MCF 10A (cell line): ENCODE data around the gene SEC11C. TPM values are rescaled to one million over a fixed set of nuclear protein-coding genes. Genes with fewer than 3 reads are reported as not detected.

Experiments
- BruUV-seq: library from RNA; stranded (reverse); fragments of 400-500 nt; replicated peaks from 2 replicates; lab custom pipeline; 2021; lab: Mats Ljungman, UMichigan
- CTCF ChIA-PET: fragments of 300-600 bp; sonication (Branson Sonifier 250); formaldehyde crosslinking; extraction: SDS; loops from one replicate; lab custom pipeline; 2021; ENCODE audit warnings: antibody characterized with exemption, inconsistent platforms; lab: Yijun Ruan, JAX
- POLR2A ChIA-PET: fragments of 300-600, 350-650 bp; sonication (Branson Sonifier 250); formaldehyde crosslinking; extraction: SDS; loops from one replicate; lab custom pipeline; 2020; ENCODE audit warnings: antibody characterized with exemption, inconsistent platforms; lab: Yijun Ruan, JAX
- DNase-seq: peaks from one replicate; pipeline ENCODE4 v3.0.0-alpha.2; 2018; ENCODE audit not compliant: unreplicated experiment
- H3K27ac Mint-ChIP-seq: one replicate; pipeline ENCODE4 v1.8.0; 2022; ENCODE audit warnings: mild to moderate bottlenecking, low read depth, mixed read lengths; ENCODE audit not compliant: unreplicated experiment
- H3K27me3 Mint-ChIP-seq: one replicate; pipeline ENCODE4 v1.8.0; 2022; ENCODE audit warnings: mixed read lengths; ENCODE audit not compliant: insufficient read depth, unreplicated experiment
- H3K36me3 Mint-ChIP-seq: one replicate; pipeline ENCODE4 v1.8.0; 2022; ENCODE audit warnings: mild to moderate bottlenecking, moderate library complexity, mixed read lengths; ENCODE audit not compliant: insufficient read depth, unreplicated experiment
- H3K4me1 Mint-ChIP-seq: one replicate; pipeline ENCODE4 v1.8.0; 2022; ENCODE audit warnings: mixed read lengths; ENCODE audit not compliant: insufficient read depth, unreplicated experiment
- H3K4me3 Mint-ChIP-seq: one replicate; pipeline ENCODE4 v1.8.0; 2022; ENCODE audit warnings: mild to moderate bottlenecking, moderate library complexity, mixed read lengths; ENCODE audit not compliant: unreplicated experiment
- H3K9me3 Mint-ChIP-seq: one replicate; pipeline ENCODE4 v1.8.0; 2022; ENCODE audit warnings: mixed read lengths; ENCODE audit not compliant: unreplicated experiment
- intact Hi-C: fragments of 100-400 bp; cut with micrococcal nuclease; formaldehyde crosslinking; loops from 2 replicates; pipeline ENCODE4 v1.14.1; 2022
- total RNA-seq: library from RNA; stranded (reverse); gene quantifications from 2 replicates; pipeline ENCODE4 v1.2.3, GENCODE V29; 2022
- TF ChIP-seq, protein P1 (sequence below): fragments of 200-600 bp; IDR thresholded peaks from one replicate; pipeline ENCODE4 v1.8.0; 2022; ENCODE audit warnings: antibody characterized with exemption, mild to moderate bottlenecking; ENCODE audit not compliant: unreplicated experiment

Gene SEC11C
- total RNA-seq, 1 experiment from 2014 or later = 168 TPM

GRCh38 chr18:59149416-59149815 is 9.7 kb downstream of the SEC11C start:
- H3K27me3 Mint-ChIP-seq = no peaks in the 10 kb centered on the region
- TF ChIP-seq, protein P1, sequence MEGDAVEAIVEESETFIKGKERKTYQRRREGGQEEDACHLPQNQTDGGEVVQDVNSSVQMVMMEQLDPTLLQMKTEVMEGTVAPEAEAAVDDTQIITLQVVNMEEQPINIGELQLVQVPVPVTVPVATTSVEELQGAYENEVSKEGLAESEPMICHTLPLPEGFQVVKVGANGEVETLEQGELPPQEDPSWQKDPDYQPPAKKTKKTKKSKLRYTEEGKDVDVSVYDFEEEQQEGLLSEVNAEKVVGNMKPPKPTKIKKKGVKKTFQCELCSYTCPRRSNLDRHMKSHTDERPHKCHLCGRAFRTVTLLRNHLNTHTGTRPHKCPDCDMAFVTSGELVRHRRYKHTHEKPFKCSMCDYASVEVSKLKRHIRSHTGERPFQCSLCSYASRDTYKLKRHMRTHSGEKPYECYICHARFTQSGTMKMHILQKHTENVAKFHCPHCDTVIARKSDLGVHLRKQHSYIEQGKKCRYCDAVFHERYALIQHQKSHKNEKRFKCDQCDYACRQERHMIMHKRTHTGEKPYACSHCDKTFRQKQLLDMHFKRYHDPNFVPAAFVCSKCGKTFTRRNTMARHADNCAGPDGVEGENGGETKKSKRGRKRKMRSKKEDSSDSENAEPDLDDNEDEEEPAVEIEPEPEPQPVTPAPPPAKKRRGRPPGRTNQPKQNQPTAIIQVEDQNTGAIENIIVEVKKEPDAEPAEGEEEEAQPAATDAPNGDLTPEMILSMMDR = no peak
- peaks cover 36% of the 10 kb centered on the region for H3K36me3 Mint-ChIP-seq
- intact Hi-C loops = no loop called here
- CTCF ChIA-PET = interaction anchor here (0.7 to 0.8 kb wide), 2 partner anchors 9 to 99 kb away, joined by 3 to 7 read pairs; no protein-coding TSS in a partner anchor
- POLR2A ChIA-PET = no interaction called here
- H3K27ac Mint-ChIP-seq = no peak overlapping the region
- no TSS peak for BruUV-seq
- no peak overlapping the region for H3K4me3 Mint-ChIP-seq
- DNase-seq = no peak
- H3K9me3 Mint-ChIP-seq = no peaks in the 10 kb centered on the region
- peaks cover 9% of the 10 kb centered on the region for H3K4me1 Mint-ChIP-seq

DNA sequence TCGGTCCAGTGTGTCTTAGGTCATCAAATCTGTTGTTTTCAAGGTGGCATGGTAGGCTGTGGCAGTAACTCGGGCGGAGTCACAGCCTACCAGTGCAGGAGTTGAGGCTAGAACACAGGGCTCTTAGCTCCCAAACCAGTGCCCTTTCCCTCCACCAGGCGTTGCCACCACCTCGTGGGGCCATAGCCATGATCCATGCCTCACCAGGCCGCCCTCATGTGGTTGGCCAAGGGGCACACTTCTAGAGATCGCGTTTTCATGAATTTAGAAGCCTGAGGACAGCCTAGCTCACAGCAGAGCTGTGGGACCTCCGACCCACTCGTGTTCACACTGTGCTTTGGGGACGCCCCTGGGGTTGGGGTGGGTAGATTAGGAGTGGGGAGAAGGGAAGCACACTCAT is 10.6 kb downstream of the SEC11C start:
- H3K9me3 Mint-ChIP-seq = no peaks in the 10 kb centered on the region
- H3K27ac Mint-ChIP-seq = no peak overlapping the region
- H3K36me3 Mint-ChIP-seq = peaks cover 44% of the 10 kb centered on the region
- BruUV-seq = no TSS peak
- no peak for DNase-seq
- ChIA-PET CTCF (interaction anchor here (0.6 to 0.7 kb wide), 2 partner anchors 35 to 98 kb away, joined by 3 to 5 read pairs; no protein-coding TSS in a partner anchor), POLR2A (no interaction called here)
- H3K4me3 Mint-ChIP-seq = no peak overlapping the region
- H3K27me3 Mint-ChIP-seq = no peaks in the 10 kb centered on the region
- peaks cover 9% of the 10 kb centered on the region for H3K4me1 Mint-ChIP-seq
- TF ChIP-seq, protein P1 = no peak
- intact Hi-C loops = no loop called here

- intact Hi-C loops = no loop called here
- no TSS peak for BruUV-seq
- TF ChIP-seq, protein P1 = no peak
- Mint-ChIP-seq H3K27ac (no peak overlapping the region), H3K9me3 (no peaks in the 10 kb centered on the region), H3K27me3 (no peaks in the 10 kb centered on the region), H3K4me1 (no peaks in the 10 kb centered on the region), H3K36me3 (peaks cover 55% of the 10 kb centered on the region), H3K4me3 (no peak overlapping the region)
- ChIA-PET POLR2A (interaction anchor here (1.3 kb wide), 1 partner anchor 14 kb away, joined by 4 read pairs; no protein-coding TSS in a partner anchor), CTCF (no interaction called here)
- no peak for DNase-seq
These were observed 15.5 kb downstream of the SEC11C start for GRCh38 chr18:59155153-59155552.

DNA sequence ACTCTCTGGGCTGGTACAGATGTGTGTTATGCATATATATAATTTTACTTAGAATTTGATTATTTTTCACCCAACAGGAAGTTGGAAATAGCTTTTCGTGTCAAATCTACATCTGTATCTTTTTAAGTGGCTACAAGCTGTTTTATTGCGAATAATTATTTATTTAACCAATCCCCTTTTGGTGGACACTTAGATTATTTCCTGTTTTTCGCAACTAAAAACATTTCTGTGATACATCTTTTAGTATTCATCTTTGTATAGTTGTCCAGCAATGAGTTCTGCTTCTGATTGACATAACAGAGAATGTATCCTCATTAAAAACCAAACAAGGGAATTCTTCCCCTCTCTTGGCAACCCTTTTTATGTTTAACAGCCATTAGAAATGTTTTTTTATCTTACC is 16.6 kb downstream of the SEC11C start:
- Mint-ChIP-seq H3K36me3 (peaks cover 47% of the 10 kb centered on the region), H3K27me3 (no peaks in the 10 kb centered on the region), H3K9me3 (no peaks in the 10 kb centered on the region), H3K4me3 (no peak overlapping the region), H3K27ac (no peak overlapping the region), H3K4me1 (no peaks in the 10 kb centered on the region)
- no peak for DNase-seq
- ChIA-PET POLR2A (interaction anchor here (0.6 kb wide), 2 partner anchors 86 to 431 kb away, joined by 3 read pairs; no protein-coding TSS in a partner anchor), CTCF (interaction anchor here (0.6 to 1.1 kb wide), 4 partner anchors 9 to 86 kb away, joined by 3 to 4 read pairs (median 3); no protein-coding TSS in a partner anchor)
- TF ChIP-seq, protein P1 = no peak
- intact Hi-C loops = no loop called here
- no TSS peak for BruUV-seq
